Neuronal stem cell (in vitro differentiated cells): Measurements from ENCODE around the gene NFILZ.

Experiments
- DNase-seq: peaks from one replicate; pipeline ENCODE4 v3.0.0-alpha.2; 2013; ENCODE audit warnings: low spot score
- H2AFZ ChIP-seq: one replicate; pipeline ENCODE4 v1.6.1; 2013; ENCODE audit warnings: mild to moderate bottlenecking, low read length, inconsistent platforms
- H2AK5ac ChIP-seq: 2 replicates; pipeline ENCODE4 v1.6.1; 2013; ENCODE audit warnings: low read depth, mild to moderate bottlenecking, inconsistent platforms, low read length, moderate library complexity, mixed read lengths
- H2BK120ac ChIP-seq: 2 replicates; pipeline ENCODE4 v1.6.1; 2013; ENCODE audit warnings: low read depth, mild to moderate bottlenecking, inconsistent platforms, low read length, moderate library complexity, mixed read lengths
- H2BK12ac ChIP-seq: one replicate; pipeline ENCODE4 v1.6.1; 2013; ENCODE audit warnings: low read length, inconsistent platforms
- H2BK15ac ChIP-seq: 2 replicates; pipeline ENCODE4 v1.6.1; 2013; ENCODE audit warnings: mild to moderate bottlenecking, low read length, inconsistent platforms, mixed read lengths
- H2BK5ac ChIP-seq: one replicate; pipeline ENCODE4 v1.6.1; 2013; ENCODE audit warnings: inconsistent platforms, mild to moderate bottlenecking, low read length, moderate library complexity
- H3K14ac ChIP-seq: one replicate; pipeline ENCODE4 v1.6.1; 2013; ENCODE audit warnings: low read length, inconsistent platforms
- H3K18ac ChIP-seq: 2 replicates; pipeline ENCODE4 v1.6.1; 2013; ENCODE audit warnings: low read length, inconsistent platforms
- H3K23ac ChIP-seq: 2 replicates; pipeline ENCODE4 v1.6.1; 2013; ENCODE audit warnings: low read depth, mild to moderate bottlenecking, mixed read lengths, low read length, inconsistent platforms; ENCODE audit not compliant: poor library complexity
- H3K27ac ChIP-seq: replicated peaks from 3 replicates; pipeline ENCODE4 v1.5.1; 2013; ENCODE audit warnings: low read length, inconsistent platforms
- H3K27me3 ChIP-seq, 3 experiments: 2 replicates each; pipeline ENCODE4 v1.6.1; 2013; ENCODE audit warnings: low read length in 3 of 3, mild to moderate bottlenecking in 2 of 3, inconsistent platforms in 1 of 3, low read depth in 1 of 3, mixed read lengths in 1 of 3, moderate library complexity in 1 of 3; ENCODE audit not compliant: control insufficient read depth in 3 of 3, insufficient read depth in 3 of 3
- H3K36me3 ChIP-seq, 2 donors: replicated peaks in 1 of 2; 2 replicates each; pipeline ENCODE4 v1.6.1; 2013; ENCODE audit warnings: low read length in 2 of 2; ENCODE audit not compliant: control insufficient read depth in 2 of 2, insufficient read depth in 2 of 2
- H3K4ac ChIP-seq: 2 replicates; pipeline ENCODE4 v1.6.1; 2013; ENCODE audit warnings: inconsistent platforms, mild to moderate bottlenecking, low read length, moderate library complexity
- H3K4me1 ChIP-seq, 2 donors: 1 replicate in 1 of 2; 2 replicates in 1 of 2; pipeline ENCODE4 v1.6.1; 2013; ENCODE audit warnings: low read length in 2 of 2, low read depth in 1 of 2; ENCODE audit not compliant: control insufficient read depth in 2 of 2, insufficient read depth in 1 of 2
- H3K4me2 ChIP-seq: one replicate; pipeline ENCODE4 v1.6.1; 2013; ENCODE audit warnings: mild to moderate bottlenecking, low read length, inconsistent platforms; ENCODE audit not compliant: insufficient read depth, poor library complexity, severe bottlenecking
- H3K4me3 ChIP-seq, 2 donors: 2 replicates each; pipeline ENCODE4 v1.5.1; 2013; ENCODE audit warnings: low read length in 2 of 2, mild to moderate bottlenecking in 2 of 2, inconsistent platforms in 1 of 2, moderate library complexity in 1 of 2
- H3K79me1 ChIP-seq: one replicate; pipeline ENCODE4 v1.6.1; 2013; ENCODE audit warnings: low read depth, mild to moderate bottlenecking, inconsistent platforms, low read length, moderate library complexity
- H3K9ac ChIP-seq: one replicate; pipeline ENCODE4 v1.6.1; 2013; ENCODE audit warnings: mild to moderate bottlenecking, low read depth, low read length, inconsistent platforms; ENCODE audit not compliant: poor library complexity
- H3K9me3 ChIP-seq, 2 donors: replicated peaks in 1 of 2; 2 replicates each; pipeline versions ENCODE3 to v1.6.1; 2013; ENCODE audit warnings: low read length in 2 of 2, mild to moderate bottlenecking in 2 of 2, inconsistent platforms in 1 of 2, low read depth in 1 of 2, mixed read lengths in 1 of 2, moderate library complexity in 1 of 2; ENCODE audit not compliant: control insufficient read depth in 2 of 2, insufficient read depth in 1 of 2
- H4K8ac ChIP-seq: one replicate; pipeline ENCODE4 v1.6.1; 2013; ENCODE audit warnings: low read depth, mild to moderate bottlenecking, inconsistent platforms, low read length, moderate library complexity
- H4K91ac ChIP-seq: one replicate; pipeline ENCODE4 v1.6.1; 2013; ENCODE audit warnings: low read length, low read depth, mild to moderate bottlenecking, inconsistent platforms; ENCODE audit not compliant: poor library complexity
- WGBS, 2 donors: extraction: QIAGEN DNeasy Blood & Tissue Kit; methylation state at CpG; one replicate each; pipeline ENCODE4 v1.1.7; 2013; ENCODE audit warnings: missing lambda C conversion rate in 2 of 2, mixed read lengths in 1 of 2; ENCODE audit not compliant: insufficient read length in 2 of 2, insufficient replicate concordance in 1 of 2; ENCODE audit errors: extremely low coverage in 2 of 2; 5-methylcytosine and 5-hydroxymethylcytosine counted together

NFILZ gene

GRCh38 chr19:8657869-8658268 is 27.4 kb downstream of the NFILZ start:
- H3K18ac ChIP-seq = peak overlapping the region; percentile 16
- no peak for DNase-seq
- H3K4me1 ChIP-seq = no peaks in the 10 kb centered on the region
- H2BK120ac ChIP-seq = no peak overlapping the region
- no peak overlapping the region for H3K4me2 ChIP-seq
- no peak overlapping the region for H4K8ac ChIP-seq
- H3K23ac ChIP-seq = peak overlapping the region; percentile 25
- no peak overlapping the region for H2BK5ac ChIP-seq
- H3K9ac ChIP-seq = no peak overlapping the region
- no peak overlapping the region for H2BK12ac ChIP-seq
- H2AK5ac ChIP-seq = no peak overlapping the region
- H2BK15ac ChIP-seq = peak overlapping the region; percentile 43
- no peak overlapping the region for H3K27ac ChIP-seq
- no peak overlapping the region for H2AFZ ChIP-seq
- no peak overlapping the region for H3K4ac ChIP-seq
- peaks cover 0 to 1% of the 10 kb centered on the region in 2 donors for H3K9me3 ChIP-seq
- H3K36me3 ChIP-seq = no peaks in the 10 kb centered on the region
- WGBS, 2 donors = no CpG with 5 or more reads among the region's 5 CpGs
- H3K4me3 ChIP-seq = no peak overlapping the region
- no peak overlapping the region for H4K91ac ChIP-seq
- H3K14ac ChIP-seq = peak overlapping the region; percentile 91
- H3K79me1 ChIP-seq = peaks cover 1% of the 10 kb centered on the region
- H3K27me3 ChIP-seq = peaks cover 0 to 14% (median 2%) of the 10 kb centered on the region in 3 experiments

- H4K8ac ChIP-seq = no peak overlapping the region
- H3K14ac ChIP-seq = no peak overlapping the region
- no peak overlapping the region for H3K4ac ChIP-seq
- H3K27me3 ChIP-seq = peaks cover 0 to 14% (median 2%) of the 10 kb centered on the region in 3 experiments
- no peak overlapping the region for H3K27ac ChIP-seq
- H2AFZ ChIP-seq = no peak overlapping the region
- H2BK12ac ChIP-seq = no peak overlapping the region
- DNase-seq = no peak
- no peak overlapping the region for H3K4me2 ChIP-seq
- no peak overlapping the region for H3K4me3 ChIP-seq
- H3K23ac ChIP-seq = no peak overlapping the region
- no peak overlapping the region for H2BK120ac ChIP-seq
- H2BK5ac ChIP-seq = no peak overlapping the region
- H3K79me1 ChIP-seq = peaks cover 1% of the 10 kb centered on the region
- peak overlapping the region; percentile 89 for H2AK5ac ChIP-seq
- H3K9ac ChIP-seq = peak overlapping the region; percentile 74
- H3K4me1 ChIP-seq = no peaks in the 10 kb centered on the region
- peaks cover 0 to 1% of the 10 kb centered on the region in 2 donors for H3K9me3 ChIP-seq
- no CpG with 5 or more reads among the region's 7 CpGs for WGBS, 2 donors
- H2BK15ac ChIP-seq = no peak overlapping the region
- no peaks in the 10 kb centered on the region for H3K36me3 ChIP-seq
- H4K91ac ChIP-seq = no peak overlapping the region
- peak overlapping the region; percentile 35 for H3K18ac ChIP-seq
These were observed 29.5 kb downstream of the NFILZ start for GRCh38 chr19:8659905-8660304.

- H2BK120ac ChIP-seq = no peak overlapping the region
- no CpG with 5 or more reads among the region's 4 CpGs for WGBS, 2 donors
- H3K79me1 ChIP-seq = no peaks in the 10 kb centered on the region
- H3K23ac ChIP-seq = no peak overlapping the region
- no peak overlapping the region for H3K4me2 ChIP-seq
- no peak overlapping the region for H3K14ac ChIP-seq
- H3K4me1 ChIP-seq = no peaks in the 10 kb centered on the region
- no peak overlapping the region for H2BK15ac ChIP-seq
- no peak overlapping the region for H3K4me3 ChIP-seq
- H4K8ac ChIP-seq = no peak overlapping the region
- no peak overlapping the region for H4K91ac ChIP-seq
- H3K36me3 ChIP-seq = no peaks in the 10 kb centered on the region
- no peak overlapping the region for H2BK12ac ChIP-seq
- no peak for DNase-seq
- H3K9me3 ChIP-seq = no peaks in the 10 kb centered on the region
- H2AK5ac ChIP-seq = no peak overlapping the region
- H3K18ac ChIP-seq = no peak overlapping the region
- H3K27me3 ChIP-seq = peaks cover 0 to 14% (median 2%) of the 10 kb centered on the region in 3 experiments
- no peak overlapping the region for H3K4ac ChIP-seq
- H3K27ac ChIP-seq = no peak overlapping the region
- H3K9ac ChIP-seq = no peak overlapping the region
- no peak overlapping the region for H2AFZ ChIP-seq
- no peak overlapping the region for H2BK5ac ChIP-seq
These were observed 31.8 kb downstream of the NFILZ start for GRCh38 chr19:8662263-8662662.

- WGBS, 2 donors = no CpG with 5 or more reads among the region's 22 CpGs
- H3K79me1 ChIP-seq = no peaks in the 10 kb centered on the region
- H3K4me1 ChIP-seq = no peaks in the 10 kb centered on the region
- peak overlapping the region; percentile 27 for H3K18ac ChIP-seq
- H2AK5ac ChIP-seq = peak overlapping the region; percentile 41
- H4K8ac ChIP-seq = no peak overlapping the region
- H3K9me3 ChIP-seq = no peaks in the 10 kb centered on the region
- H3K36me3 ChIP-seq = no peaks in the 10 kb centered on the region
- H2BK5ac ChIP-seq = peak overlapping the region; percentile 59
- H3K4me3 ChIP-seq = no peak overlapping the region
- no peak overlapping the region for H2BK15ac ChIP-seq
- no peak overlapping the region for H3K23ac ChIP-seq
- H3K4me2 ChIP-seq = no peak overlapping the region
- H3K9ac ChIP-seq = no peak overlapping the region
- H2AFZ ChIP-seq = no peak overlapping the region
- H3K14ac ChIP-seq = no peak overlapping the region
- no peak overlapping the region for H3K27ac ChIP-seq
- no peak overlapping the region for H4K91ac ChIP-seq
- H3K27me3 ChIP-seq = peaks cover 0 to 12% (median 2%) of the 10 kb centered on the region in 3 experiments
- no peak overlapping the region for H2BK12ac ChIP-seq
- no peak for DNase-seq
- no peak overlapping the region for H3K4ac ChIP-seq
- no peak overlapping the region for H2BK120ac ChIP-seq
These were observed 33.7 kb downstream of the NFILZ start for GRCh38 chr19:8663920-8664670.
